Measurements from ENCODE around the gene FLNC.

DNA sequence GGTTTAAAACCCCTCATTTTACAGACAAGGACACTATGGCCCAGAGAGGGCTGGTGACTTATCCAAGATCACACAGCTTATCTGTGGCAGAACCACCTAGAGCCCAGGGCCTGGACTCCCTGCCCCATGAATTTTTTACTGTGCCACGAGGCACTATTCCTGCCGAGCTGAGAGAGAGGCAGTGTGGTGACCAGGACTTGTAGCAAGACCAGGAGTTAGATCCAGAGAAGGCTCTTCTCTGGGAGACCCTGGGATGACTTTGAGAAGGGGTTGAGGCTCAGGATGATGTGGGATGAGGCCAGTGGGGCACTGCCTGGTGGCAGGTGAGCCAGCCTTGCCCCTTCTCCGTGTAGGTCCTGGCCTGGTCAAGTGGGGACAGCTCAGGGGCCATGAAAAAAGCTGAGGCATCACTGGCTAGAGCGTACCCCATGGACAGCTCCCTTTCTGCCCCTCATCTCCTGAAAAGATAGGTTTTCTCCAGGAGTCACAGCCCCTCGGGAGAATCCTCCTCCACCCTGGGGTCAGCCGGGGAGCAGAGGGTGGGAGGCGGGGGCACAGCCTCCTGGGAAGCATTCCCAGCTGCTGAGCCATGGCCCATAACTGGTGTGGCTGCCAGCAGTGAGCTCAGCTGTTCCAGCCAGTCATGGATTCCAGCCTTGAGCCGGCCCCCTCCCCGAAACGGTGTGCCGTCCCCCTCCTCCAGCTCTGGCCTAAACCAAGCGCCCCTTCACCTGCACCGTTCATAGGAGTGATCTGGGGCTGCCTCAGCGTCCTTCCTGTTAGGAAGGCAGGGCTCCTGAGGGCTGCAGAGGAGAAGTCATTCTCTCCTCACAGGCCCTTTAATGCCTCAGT, 5.8 kb downstream of the FLNC start:
- TF ChIP-seq MXI1 (conservative IDR thresholded peaks at IDR 0.05; ENCODE audit: poor library complexity, severe bottlenecking), result no peak
- no peak for TF ChIP-seq POLR2AphosphoS5 (IDR thresholded peaks at IDR 0.05)
- TF ChIP-seq, protein P1, sequence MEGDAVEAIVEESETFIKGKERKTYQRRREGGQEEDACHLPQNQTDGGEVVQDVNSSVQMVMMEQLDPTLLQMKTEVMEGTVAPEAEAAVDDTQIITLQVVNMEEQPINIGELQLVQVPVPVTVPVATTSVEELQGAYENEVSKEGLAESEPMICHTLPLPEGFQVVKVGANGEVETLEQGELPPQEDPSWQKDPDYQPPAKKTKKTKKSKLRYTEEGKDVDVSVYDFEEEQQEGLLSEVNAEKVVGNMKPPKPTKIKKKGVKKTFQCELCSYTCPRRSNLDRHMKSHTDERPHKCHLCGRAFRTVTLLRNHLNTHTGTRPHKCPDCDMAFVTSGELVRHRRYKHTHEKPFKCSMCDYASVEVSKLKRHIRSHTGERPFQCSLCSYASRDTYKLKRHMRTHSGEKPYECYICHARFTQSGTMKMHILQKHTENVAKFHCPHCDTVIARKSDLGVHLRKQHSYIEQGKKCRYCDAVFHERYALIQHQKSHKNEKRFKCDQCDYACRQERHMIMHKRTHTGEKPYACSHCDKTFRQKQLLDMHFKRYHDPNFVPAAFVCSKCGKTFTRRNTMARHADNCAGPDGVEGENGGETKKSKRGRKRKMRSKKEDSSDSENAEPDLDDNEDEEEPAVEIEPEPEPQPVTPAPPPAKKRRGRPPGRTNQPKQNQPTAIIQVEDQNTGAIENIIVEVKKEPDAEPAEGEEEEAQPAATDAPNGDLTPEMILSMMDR (IDR thresholded peaks at IDR 0.05; ENCODE audit: poor library complexity, severe bottlenecking), result no peak
- no peak for TF ChIP-seq EZH2 (IDR thresholded peaks at IDR 0.05; ENCODE audit: borderline replicate concordance, insufficient read depth, low read length, poor library complexity, severe bottlenecking)
- TF ChIP-seq EP300 (conservative IDR thresholded peaks at IDR 0.05; ENCODE audit: poor library complexity, severe bottlenecking), result no peak
